IPS-18c (cell line): Measurements from ENCODE around the gene CFAP54.
"Not testable (repeated sequence)": the region's sequence is repeated elsewhere in the genome, so short reads cannot be mapped to it uniquely, and the experiment has no call there.

ENCODE experiments used
- H3K4me3 ChIP-seq: 2 replicates; pipeline ENCODE4 v1.7.0; 2013; ENCODE audit warnings: low read depth, mild to moderate bottlenecking, low read length, moderate library complexity; ENCODE audit not compliant: insufficient read depth
- H3K9me3 ChIP-seq: one replicate; pipeline ENCODE4 v1.6.1; 2013; ENCODE audit warnings: mild to moderate bottlenecking, low read length, moderate library complexity; ENCODE audit not compliant: control insufficient read depth, insufficient read depth

Gene CFAP54

GRCh38 chr12:96652870-96653269, 163.5 kb downstream of the CFAP54 start:
- no peaks in the 10 kb centered on the region for H3K9me3 ChIP-seq
- H3K4me3 ChIP-seq: no peak overlapping the region

GRCh38 chr12:96658075-96658474, 168.7 kb downstream of the CFAP54 start:
- Histone ChIP-seq H3K9me3 (peaks cover 3% of the 10 kb centered on the region), H3K4me3 (no peak overlapping the region)

- H3K4me3 ChIP-seq: no peak overlapping the region
Observed at GRCh38 chr12:96669786-96670185, 180.4 kb downstream of the CFAP54 start.

GRCh38 chr12:96670334-96670899, 181.0 kb downstream of the CFAP54 start:
- H3K4me3 ChIP-seq: no peak overlapping the region

More at GRCh38 chr12:96669786-96670185, 180.4 kb downstream of the CFAP54 start:
- no peaks in the 10 kb centered on the region for H3K9me3 ChIP-seq

GRCh38 chr12:96675519-96675918, 186.1 kb downstream of the CFAP54 start:
- H3K4me3 ChIP-seq, H3K9me3 ChIP-seq: not testable (repeated sequence)

More at GRCh38 chr12:96670334-96670899, 181.0 kb downstream of the CFAP54 start:
- no peaks in the 10 kb centered on the region for H3K9me3 ChIP-seq

GRCh38 chr12:96677363-96677762, 188.0 kb downstream of the CFAP54 start:
- H3K9me3 ChIP-seq: no peaks in the 10 kb centered on the region
- no peak overlapping the region for H3K4me3 ChIP-seq

- Histone ChIP-seq H3K9me3 (no peaks in the 10 kb centered on the region), H3K4me3 (no peak overlapping the region)
Observed at GRCh38 chr12:96687719-96688118, 198.3 kb downstream of the CFAP54 start.

- Histone ChIP-seq H3K4me3 (no peak overlapping the region), H3K9me3 (no peaks in the 10 kb centered on the region)
Observed at GRCh38 chr12:96698521-96698920, 209.1 kb downstream of the CFAP54 start.

GRCh38 chr12:96698965-96699364, 209.6 kb downstream of the CFAP54 start:
- Histone ChIP-seq H3K9me3 (no peaks in the 10 kb centered on the region), H3K4me3 (no peak overlapping the region)

GRCh38 chr12:96701856-96702255, 212.5 kb downstream of the CFAP54 start:
- Histone ChIP-seq H3K9me3 (no peaks in the 10 kb centered on the region), H3K4me3 (no peak overlapping the region)

- Histone ChIP-seq H3K9me3 (no peaks in the 10 kb centered on the region), H3K4me3 (no peak overlapping the region)
Observed at GRCh38 chr12:96710127-96710745, 220.9 kb downstream of the CFAP54 start.

GRCh38 chr12:96711364-96711763, 222.0 kb downstream of the CFAP54 start:
- H3K4me3 ChIP-seq: no peak overlapping the region
- no peaks in the 10 kb centered on the region for H3K9me3 ChIP-seq

- H3K4me3 ChIP-seq: no peak overlapping the region
- H3K9me3 ChIP-seq: no peaks in the 10 kb centered on the region
Observed at GRCh38 chr12:96714199-96714598, 224.8 kb downstream of the CFAP54 start.

- H3K9me3 ChIP-seq: no peaks in the 10 kb centered on the region
- H3K4me3 ChIP-seq: no peak overlapping the region
Observed at GRCh38 chr12:96719660-96720362, 230.4 kb downstream of the CFAP54 start.

- Histone ChIP-seq H3K4me3 (no peak overlapping the region), H3K9me3 (no peaks in the 10 kb centered on the region)
Observed at GRCh38 chr12:96720363-96720705, 231.0 kb downstream of the CFAP54 start.

GRCh38 chr12:96729466-96729865, 240.1 kb downstream of the CFAP54 start:
- H3K9me3 ChIP-seq: not testable (repeated sequence)

GRCh38 chr12:96729886-96730285, 240.5 kb downstream of the CFAP54 start:
- Histone ChIP-seq H3K9me3 (no peaks in the 10 kb centered on the region), H3K4me3 (no peak overlapping the region)

More at GRCh38 chr12:96729466-96729865, 240.1 kb downstream of the CFAP54 start:
- H3K4me3 ChIP-seq: not testable (repeated sequence)

GRCh38 chr12:96743606-96744005, 254.2 kb downstream of the CFAP54 start:
- H3K4me3 ChIP-seq: no peak overlapping the region
- H3K9me3 ChIP-seq: no peaks in the 10 kb centered on the region
